Dedifferentiated amniotic fluid mesenchymal stem cell (primary cell): Measurements from ENCODE around the gene ZIC2.

Experiments used
- DNase-seq: peaks from one replicate; pipeline ENCODE4 v3.0.0-alpha.2; 2016; ENCODE audit errors: extremely low spot score

Gene ZIC2

GRCh38 chr13:99959540-99960230 lies 21.9 kb upstream of the ZIC2 start:
- no peak for DNase-seq

GRCh38 chr13:99960663-99961311 lies 20.8 kb upstream of the ZIC2 start:
- no peak for DNase-seq

DNA sequence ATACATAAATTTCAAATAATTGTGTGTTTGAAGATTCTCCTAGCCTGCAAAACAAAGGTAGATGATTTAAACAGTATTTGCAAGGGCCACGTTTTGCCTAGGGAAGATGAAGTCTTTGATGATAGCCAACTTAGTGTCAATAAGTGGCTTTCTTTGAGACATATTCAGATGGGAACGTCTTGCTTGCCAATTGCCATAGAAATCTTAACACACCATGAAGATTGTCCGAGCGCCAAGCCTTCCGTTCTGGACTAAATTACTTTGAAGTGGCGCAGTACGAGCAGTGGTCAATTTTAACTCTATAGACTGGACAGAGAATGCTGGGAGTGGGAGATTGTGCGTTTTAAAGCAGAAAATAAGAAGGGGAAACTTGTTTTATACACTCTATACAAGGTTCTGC lies 19.9 kb upstream of the ZIC2 start:
- DNase-seq: no peak

- DNase-seq: no peak
Measured at GRCh38 chr13:99962242-99962641, 19.3 kb upstream of the ZIC2 start.

DNA sequence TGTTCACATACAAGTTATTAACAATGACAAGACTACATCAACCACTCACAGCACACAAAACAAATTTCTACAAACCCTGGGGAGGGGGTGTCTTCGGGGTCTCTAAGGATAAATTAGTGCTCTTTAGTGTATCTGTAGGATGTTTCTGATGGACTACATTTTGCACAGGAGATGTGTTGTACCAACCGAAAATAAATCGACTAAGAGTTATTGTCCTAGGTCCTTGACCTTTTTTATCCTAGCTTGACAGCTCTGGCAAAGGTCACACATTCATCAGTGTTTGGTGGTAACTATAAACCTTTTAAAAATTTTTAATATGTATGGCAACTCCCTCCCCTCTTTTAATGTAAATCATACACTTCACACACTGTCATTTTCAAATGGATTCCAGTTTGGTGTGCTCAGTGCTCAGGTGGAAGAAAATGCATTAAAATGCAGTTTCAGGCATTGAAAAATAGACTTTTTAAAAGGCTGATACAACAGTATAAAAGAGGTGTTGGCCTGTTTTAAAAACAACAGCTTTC lies 17.7 kb upstream of the ZIC2 start:
- DNase-seq: no peak

GRCh38 chr13:99965329-99966000 lies 16.1 kb upstream of the ZIC2 start:
- DNase-seq: no peak

- DNase-seq: no peak
Measured at GRCh38 chr13:99966064-99966805, 15.3 kb upstream of the ZIC2 start.

DNA sequence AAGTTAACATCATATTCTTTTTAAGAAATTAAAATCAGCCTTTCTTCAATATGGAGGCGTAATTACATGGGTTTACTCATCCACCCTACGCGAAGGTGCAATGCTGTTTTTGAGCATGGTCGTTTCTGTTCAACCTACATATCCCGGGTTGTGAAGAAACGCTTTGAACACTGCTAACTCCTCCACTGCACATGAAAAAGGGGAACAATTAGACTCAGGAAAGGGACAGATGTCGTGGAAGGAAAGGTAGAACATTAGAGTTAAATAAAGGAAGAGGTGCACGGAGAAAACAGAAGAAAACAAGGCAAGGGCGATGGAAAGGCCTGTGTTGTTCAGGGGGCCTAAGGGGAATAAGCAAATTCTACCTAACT lies 14.1 kb upstream of the ZIC2 start:
- DNase-seq: no peak

DNA sequence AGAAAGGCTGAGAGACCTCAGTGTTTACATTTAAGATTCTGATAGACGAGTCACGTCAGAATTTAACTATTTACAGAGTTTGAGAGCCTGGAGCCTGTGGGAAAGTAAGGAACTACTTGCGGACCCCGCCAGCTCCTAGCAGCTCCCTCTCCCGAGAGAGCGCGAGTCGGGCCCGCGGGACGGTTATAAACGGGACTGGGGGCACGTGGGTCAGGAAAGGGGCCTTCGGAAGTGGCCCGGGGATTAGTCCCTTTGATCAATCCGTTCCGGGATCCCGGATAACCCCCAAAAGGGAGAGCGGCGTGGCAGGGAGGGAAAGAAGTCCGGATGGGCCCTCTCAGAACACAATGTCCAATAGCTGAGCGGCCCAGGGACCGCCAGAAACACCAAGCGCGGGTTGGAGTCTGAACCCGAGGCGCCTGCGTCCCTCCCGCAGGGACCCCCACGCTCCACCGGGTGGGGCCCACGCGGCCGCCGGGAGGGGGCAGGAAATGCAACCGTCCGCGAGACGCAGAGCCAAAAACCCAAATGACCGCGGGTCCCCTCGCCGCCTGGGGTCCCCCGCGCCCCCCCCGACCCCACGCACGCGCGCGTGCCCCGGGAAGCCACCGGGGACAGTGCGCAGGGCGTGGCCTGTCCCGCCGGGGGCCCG lies 13.6 kb upstream of the ZIC2 start:
- DNase-seq: no peak

DNA sequence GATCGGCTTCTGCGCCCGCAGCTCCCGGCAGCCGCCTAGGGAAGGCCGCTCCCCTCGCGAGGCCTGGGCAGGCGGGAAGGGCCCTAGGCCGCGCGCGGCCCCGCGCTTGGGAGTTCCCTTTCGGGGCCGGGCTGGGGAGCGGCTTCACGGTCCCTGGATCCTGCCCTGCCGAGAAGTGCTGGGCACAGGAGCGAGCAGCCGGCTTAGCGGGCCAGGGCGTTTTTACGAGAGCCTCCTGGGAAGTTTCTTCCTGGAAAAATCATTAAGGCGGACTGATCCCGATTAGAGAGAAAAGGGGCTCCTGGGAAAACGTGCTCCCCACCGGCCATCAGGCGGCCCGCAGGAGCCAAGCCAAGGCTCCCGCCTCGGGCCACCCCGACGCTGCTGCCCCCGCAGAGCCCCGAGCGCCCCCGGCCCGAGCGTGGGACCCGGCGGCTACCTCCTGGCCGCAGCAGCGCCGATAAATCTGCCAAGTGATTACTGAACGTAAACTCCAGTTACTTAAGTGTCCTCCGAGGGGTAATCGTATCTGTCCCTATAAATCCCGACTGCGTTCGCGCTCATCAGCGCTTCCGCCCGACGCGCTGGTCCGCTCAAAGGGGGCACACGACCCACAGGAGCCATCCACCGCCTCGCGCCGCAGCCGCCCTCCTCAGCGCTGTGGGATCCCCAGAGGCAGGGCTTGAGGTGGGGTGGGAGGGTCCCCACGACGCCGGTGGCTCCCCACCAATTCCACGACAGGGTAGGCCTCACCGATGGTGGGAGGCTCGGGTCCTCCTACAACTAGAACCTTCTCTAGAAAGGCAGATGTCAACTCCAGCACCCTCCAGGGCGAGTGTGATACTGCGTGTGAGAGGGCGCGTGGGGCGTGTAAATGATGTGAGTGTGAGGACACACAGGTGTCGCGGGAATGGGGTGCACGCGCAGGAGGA lies 12.8 kb upstream of the ZIC2 start:
- no peak for DNase-seq

DNA sequence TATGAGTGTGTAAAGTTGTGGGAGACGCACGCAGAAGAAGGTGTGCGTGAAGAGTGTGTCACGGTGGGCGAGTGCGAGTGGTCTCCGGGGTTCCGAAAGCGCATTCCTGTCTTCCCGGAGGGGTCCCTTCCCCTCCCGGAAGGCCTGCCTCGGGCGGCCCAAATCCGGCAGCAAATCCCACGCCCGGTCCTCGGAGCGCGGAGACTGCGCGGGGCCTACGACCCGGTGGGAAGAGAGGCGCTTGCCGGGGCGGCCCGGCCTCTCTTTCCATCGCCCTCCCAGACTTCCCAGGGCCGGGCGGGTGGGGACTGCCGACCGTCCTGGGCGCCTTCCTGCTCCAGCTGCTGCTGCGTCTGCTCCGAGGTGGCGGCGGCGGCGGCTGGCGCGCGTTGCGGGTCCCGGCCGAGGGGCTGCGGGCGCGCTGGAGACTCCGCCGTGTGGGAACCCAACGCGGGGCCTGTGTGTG lies 12.1 kb upstream of the ZIC2 start:
- no peak for DNase-seq

GRCh38 chr13:99969919-99970650 lies 11.5 kb upstream of the ZIC2 start:
- no peak for DNase-seq

GRCh38 chr13:99970651-99971575 lies 10.7 kb upstream of the ZIC2 start:
- DNase-seq: no peak

- DNase-seq: no peak
Measured at GRCh38 chr13:99971576-99972189, 9.9 kb upstream of the ZIC2 start, which contains the start of gene ZIC5. Gene ZIC5 (minus strand): TSS chr13:99971767. CDS start chr13:99971603, 164 bp downstream.

- DNase-seq: no peak
Measured at GRCh38 chr13:99972190-99972731, 9.3 kb upstream of the ZIC2 start.

DNA sequence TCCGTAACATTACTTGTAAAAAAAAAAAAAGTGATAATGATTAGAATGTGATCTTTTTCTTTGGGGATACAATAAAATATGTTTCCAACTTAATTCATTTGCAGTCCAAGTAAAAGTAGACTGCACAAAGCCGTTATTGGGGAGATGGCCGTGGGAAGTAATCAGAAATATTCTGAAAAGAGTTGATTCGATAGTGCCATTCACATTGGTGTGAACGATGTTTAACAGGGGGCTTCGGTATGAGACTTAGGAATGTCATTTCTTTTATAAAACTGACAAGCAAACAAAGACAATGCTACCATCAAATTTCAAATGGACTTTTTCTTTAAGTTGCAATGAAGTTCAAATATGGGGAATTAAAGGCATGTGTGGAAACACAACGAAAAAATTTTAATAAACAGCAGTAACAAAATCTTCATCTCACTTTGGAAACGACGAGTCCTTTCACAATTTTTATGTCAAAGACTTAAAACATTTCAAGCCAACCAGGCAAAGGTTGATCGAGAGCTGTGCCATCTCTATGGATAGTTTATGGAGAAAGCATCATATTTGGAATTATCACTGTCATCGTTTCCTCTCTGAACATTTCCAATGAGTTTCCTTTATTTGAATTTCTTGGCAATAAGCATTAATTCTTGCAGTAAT lies 8.3 kb upstream of the ZIC2 start:
- no peak for DNase-seq

GRCh38 chr13:99973808-99974185 lies 7.8 kb upstream of the ZIC2 start:
- DNase-seq: no peak
